ENCODE data around the gene COL5A1.

DNA sequence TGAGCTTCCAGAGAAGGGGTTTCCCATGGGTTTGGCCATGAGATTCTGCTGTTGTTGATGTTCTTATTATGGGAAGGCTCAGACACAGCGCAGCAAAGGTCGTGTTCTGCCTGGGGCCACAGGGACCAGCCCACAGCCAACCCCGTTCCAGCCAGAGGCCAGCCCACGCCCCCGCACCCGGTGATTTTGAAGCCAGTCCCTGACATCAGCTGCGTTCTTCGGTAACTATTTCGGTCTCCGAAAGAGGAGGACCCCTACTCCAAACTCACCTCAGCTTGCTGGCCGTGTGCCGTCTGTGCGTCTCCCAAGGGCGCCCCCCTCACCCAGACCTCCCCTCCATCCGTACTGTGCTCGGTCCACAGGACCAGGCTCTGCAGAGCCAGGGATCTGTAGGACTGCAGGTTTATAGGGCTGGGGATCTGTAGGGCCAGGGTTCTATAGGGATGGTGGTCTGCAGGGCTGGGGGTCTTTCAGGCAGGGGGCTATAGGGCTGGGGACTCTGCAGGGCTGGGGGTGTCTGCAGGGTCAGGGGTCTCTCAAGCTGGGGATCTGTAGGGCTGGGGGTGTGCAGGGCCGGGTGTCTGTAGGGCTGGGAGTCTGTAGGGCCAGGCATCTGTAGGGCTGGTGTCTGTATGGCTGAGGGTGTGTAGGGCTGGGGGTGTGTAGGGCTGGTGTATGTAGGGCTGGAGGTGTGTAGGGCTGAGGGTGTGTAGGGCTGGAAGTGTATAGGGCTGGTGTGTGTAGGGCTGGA is 11.8 kb downstream of the COL5A1 start:
- TF ChIP-seq EZH2 (IDR thresholded peaks at IDR 0.05; ENCODE audit: insufficient read depth, poor library complexity, severe bottlenecking) (no peak), EZH2phosphoT487 (IDR thresholded peaks at IDR 0.05; ENCODE audit: insufficient read depth, low read depth) (no peak)
